ENCODE results near the gene ANKFN1.

ANKFN1 gene

DNA sequence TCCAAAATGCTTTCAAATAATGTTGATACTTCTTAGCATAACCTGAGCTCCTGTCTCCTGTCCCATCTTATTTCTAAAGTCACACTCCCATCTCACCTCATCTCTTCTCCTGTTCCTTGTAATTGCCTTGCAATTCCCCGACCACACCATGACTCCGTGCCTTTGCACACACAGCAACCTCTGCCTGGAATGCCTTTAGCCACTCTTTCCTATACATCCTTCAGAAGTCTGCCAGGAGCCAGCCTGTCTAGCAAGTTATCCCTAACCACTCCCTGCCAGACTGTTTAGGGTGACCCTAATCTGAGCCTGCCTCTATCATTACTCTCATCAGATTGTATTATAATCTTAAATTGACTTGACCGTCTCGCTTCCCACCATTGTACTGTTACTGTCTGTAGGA lies 272.2 kb downstream of the ANKFN1 start:
- in situ Hi-C loops (cut with MboI; ENCODE audit: low pct_unique_long_range_greater_than_20kb, low sequenced_read_pairs, unreplicated experiment), result no loop called here
- DNase-seq (ENCODE audit: low spot score), result no peak
- TF ChIP-seq, protein P1, sequence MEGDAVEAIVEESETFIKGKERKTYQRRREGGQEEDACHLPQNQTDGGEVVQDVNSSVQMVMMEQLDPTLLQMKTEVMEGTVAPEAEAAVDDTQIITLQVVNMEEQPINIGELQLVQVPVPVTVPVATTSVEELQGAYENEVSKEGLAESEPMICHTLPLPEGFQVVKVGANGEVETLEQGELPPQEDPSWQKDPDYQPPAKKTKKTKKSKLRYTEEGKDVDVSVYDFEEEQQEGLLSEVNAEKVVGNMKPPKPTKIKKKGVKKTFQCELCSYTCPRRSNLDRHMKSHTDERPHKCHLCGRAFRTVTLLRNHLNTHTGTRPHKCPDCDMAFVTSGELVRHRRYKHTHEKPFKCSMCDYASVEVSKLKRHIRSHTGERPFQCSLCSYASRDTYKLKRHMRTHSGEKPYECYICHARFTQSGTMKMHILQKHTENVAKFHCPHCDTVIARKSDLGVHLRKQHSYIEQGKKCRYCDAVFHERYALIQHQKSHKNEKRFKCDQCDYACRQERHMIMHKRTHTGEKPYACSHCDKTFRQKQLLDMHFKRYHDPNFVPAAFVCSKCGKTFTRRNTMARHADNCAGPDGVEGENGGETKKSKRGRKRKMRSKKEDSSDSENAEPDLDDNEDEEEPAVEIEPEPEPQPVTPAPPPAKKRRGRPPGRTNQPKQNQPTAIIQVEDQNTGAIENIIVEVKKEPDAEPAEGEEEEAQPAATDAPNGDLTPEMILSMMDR (IDR thresholded peaks at IDR 0.05; ENCODE audit: extremely low read depth, insufficient read depth, missing control alignments), result no peak

DNA sequence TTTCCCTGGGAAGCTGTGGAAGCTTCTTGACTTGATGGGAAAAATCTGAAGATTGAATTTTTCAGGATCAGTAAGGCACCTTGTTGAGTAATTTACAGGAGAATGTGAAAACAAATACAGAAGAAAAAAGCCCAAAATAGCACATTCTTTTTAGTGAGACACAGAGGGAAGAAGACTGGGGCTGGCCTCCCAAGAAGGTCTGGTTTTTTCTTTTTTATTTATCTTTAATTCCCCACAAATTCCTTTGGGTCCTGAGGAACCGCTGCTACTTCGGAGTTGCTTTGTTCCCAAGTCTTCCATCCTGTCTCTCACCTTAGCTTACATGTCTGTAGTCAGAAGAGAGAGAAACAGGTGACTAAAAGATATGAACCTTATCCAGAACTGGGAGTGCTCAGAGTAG lies 273.6 kb downstream of the ANKFN1 start:
- no peak for DNase-seq (ENCODE audit: low spot score)
- TF ChIP-seq, protein P1 (IDR thresholded peaks at IDR 0.05; ENCODE audit: extremely low read depth, insufficient read depth, missing control alignments), result no peak
- in situ Hi-C loops (cut with MboI; ENCODE audit: low pct_unique_long_range_greater_than_20kb, low sequenced_read_pairs, unreplicated experiment), result no loop called here

DNA sequence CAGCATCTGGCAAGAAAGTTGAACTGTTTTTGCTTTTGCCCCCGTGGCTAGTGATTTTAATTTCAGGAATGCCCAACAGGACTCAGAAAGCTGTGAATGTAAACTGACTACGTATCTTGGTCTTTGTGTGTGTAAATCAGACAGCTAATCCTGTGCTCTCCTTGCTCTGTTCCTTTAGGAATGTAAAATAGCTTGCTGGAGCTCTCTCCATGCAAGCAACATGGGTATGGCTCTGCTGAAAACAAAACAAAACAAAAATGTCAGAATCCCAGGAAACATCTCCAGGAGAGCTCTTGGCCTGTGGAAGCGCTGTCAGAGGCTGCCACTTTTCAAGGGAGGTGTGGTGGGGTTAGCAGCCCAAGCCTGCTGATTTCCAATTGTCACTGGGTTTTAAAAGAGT lies 278.5 kb downstream of the ANKFN1 start:
- DNase-seq (ENCODE audit: low spot score), result no peak
- TF ChIP-seq, protein P1 (IDR thresholded peaks at IDR 0.05; ENCODE audit: extremely low read depth, insufficient read depth, missing control alignments), result no peak
- in situ Hi-C loops (cut with MboI; ENCODE audit: low pct_unique_long_range_greater_than_20kb, low sequenced_read_pairs, unreplicated experiment), result no loop called here

DNA sequence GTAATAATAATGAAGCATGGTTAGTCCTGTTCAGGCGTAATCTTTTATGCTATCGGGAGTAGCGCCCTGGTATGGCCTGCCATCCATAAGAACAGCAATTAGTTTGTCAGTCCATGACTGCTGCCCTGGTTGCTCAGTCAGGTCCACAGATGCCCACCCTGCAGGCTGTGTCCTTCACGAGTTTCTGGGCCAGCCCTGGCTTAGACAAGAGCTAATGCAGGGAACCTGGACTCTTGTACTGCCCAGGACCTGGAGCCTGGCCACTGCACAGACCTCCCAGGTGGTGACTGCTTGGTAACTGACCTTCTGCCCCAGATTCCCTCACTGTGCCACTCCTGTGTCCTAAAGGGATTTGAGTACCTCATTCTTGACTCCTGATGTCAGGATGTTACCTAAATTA lies 279.2 kb downstream of the ANKFN1 start:
- in situ Hi-C loops (cut with MboI; ENCODE audit: low pct_unique_long_range_greater_than_20kb, low sequenced_read_pairs, unreplicated experiment), result no loop called here
- DNase-seq (ENCODE audit: low spot score), result no peak
- TF ChIP-seq, protein P1 (IDR thresholded peaks at IDR 0.05; ENCODE audit: extremely low read depth, insufficient read depth, missing control alignments), result no peak

DNA sequence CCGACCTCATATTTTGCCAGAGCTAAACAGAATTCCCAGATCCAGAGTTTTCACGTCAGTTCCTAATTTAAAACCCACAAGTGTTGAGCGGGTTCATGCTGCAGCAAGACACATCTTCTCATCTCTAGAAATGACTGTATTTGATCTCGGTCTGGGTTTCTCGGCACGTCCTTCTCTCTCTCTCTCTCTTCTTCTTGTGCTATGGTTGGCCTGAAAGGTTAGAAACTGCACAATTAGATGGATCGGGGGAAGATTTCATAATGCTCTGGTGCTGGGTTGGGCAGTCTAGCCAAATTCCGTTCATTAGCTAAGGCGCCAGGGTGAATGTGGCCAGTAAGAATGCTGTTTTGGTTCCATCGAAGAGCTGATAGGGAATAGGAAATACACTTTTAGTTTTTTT lies 281.3 kb downstream of the ANKFN1 start:
- in situ Hi-C loops (cut with MboI; ENCODE audit: low pct_unique_long_range_greater_than_20kb, low sequenced_read_pairs, unreplicated experiment), result no loop called here
- TF ChIP-seq, protein P1 (IDR thresholded peaks at IDR 0.05; ENCODE audit: extremely low read depth, insufficient read depth, missing control alignments), result no peak
- DNase-seq (ENCODE audit: low spot score), result no peak

DNA sequence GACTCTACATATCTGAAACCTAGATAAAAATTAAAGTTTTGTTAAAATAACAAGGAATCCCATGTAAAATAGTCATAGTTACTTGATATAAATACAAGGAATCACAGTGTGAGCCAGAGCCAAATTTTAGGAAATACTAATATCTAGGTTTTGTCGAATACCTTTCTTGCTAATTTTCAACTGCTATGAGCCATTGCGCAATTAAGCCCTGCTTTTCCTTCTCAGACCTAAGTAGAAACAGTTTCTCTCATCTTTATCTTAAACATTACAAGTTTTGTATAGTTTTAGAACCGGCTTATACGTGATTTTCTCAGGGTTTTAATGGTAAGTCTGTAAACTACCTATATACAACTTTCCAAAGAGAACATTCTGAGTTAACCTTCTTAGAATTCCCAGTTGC lies 282.9 kb downstream of the ANKFN1 start:
- in situ Hi-C loops (cut with MboI; ENCODE audit: low pct_unique_long_range_greater_than_20kb, low sequenced_read_pairs, unreplicated experiment), result no loop called here
- TF ChIP-seq, protein P1 (IDR thresholded peaks at IDR 0.05; ENCODE audit: extremely low read depth, insufficient read depth, missing control alignments), result no peak
- DNase-seq (ENCODE audit: low spot score), result no peak

DNA sequence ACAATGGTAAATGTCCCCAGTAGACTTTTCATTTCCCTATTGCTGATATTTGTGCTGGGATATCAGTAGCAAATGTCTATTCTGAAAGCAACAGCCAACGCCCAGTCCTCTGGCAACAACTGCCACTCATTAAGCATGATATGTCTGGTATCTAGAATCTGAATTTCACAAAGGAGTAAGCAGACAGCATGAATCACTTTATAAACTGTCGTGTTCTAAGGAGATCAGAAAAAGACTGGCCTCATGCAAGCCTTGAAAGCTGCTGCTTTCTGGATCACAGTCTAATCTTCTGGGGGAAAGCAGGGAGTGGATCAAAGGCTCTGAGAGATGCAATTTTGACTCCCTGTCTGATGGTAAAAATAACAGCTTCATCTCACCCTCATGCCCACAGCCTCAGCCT lies 287.1 kb downstream of the ANKFN1 start:
- in situ Hi-C loops (cut with MboI; ENCODE audit: low pct_unique_long_range_greater_than_20kb, low sequenced_read_pairs, unreplicated experiment), result no loop called here
- TF ChIP-seq, protein P1 (IDR thresholded peaks at IDR 0.05; ENCODE audit: extremely low read depth, insufficient read depth, missing control alignments), result no peak
- no peak for DNase-seq (ENCODE audit: low spot score)

Measured in GM13977 (cell line).